ENCODE measurements around the gene ATP23.

Gene ATP23

GRCh38 chr12:57909056-57909455, 32.3 kb upstream of the ATP23 start:
- no peak for DNase-seq

- no peak for DNase-seq
These were observed 31.8 kb upstream of the ATP23 start for GRCh38 chr12:57909611-57910010.

GRCh38 chr12:57918147-57918546, 23.2 kb upstream of the ATP23 start:
- no peak for DNase-seq

- DNase-seq = no peak
These were observed 14.3 kb upstream of the ATP23 start for GRCh38 chr12:57927086-57927485.

GRCh38 chr12:57929092-57929830, 12.1 kb upstream of the ATP23 start:
- DNase-seq = no peak

GRCh38 chr12:57934819-57935218, 6.5 kb upstream of the ATP23 start:
- no peak for DNase-seq

GRCh38 chr12:57935331-57935730, 6.0 kb upstream of the ATP23 start:
- DNase-seq = no peak

GRCh38 chr12:57935839-57936512, 5.4 kb upstream of the ATP23 start:
- DNase-seq = peak; percentile 92

- DNase-seq = no peak
These were observed 4.9 kb upstream of the ATP23 start for GRCh38 chr12:57936513-57936883.

GRCh38 chr12:57939291-57939690, 2.1 kb upstream of the ATP23 start:
- no peak for DNase-seq

- DNase-seq = no peak
These were observed 1.1 kb upstream of the ATP23 start for GRCh38 chr12:57940052-57940914.

GRCh38 chr12:57940915-57941164, 527 bp upstream of the ATP23 start:
- DNase-seq = no peak

- no peak for DNase-seq
These were observed 2.2 kb downstream of the ATP23 start for GRCh38 chr12:57943438-57944080.

- DNase-seq = no peak
These were observed 3.1 kb downstream of the ATP23 start for GRCh38 chr12:57944313-57945023.

- no peak for DNase-seq
These were observed 11.4 kb downstream of the ATP23 start for GRCh38 chr12:57952766-57953165.

GRCh38 chr12:57954768-57955167, 13.4 kb downstream of the ATP23 start:
- no peak for DNase-seq

- no peak for DNase-seq
These were observed 16.8 kb downstream of the ATP23 start for GRCh38 chr12:57958061-57958657.

- no peak for DNase-seq
These were observed 23.1 kb downstream of the ATP23 start for GRCh38 chr12:57964421-57964820.

- no peak for DNase-seq
These were observed 24.4 kb downstream of the ATP23 start for GRCh38 chr12:57965766-57966165.

GRCh38 chr12:57966536-57966935, 25.2 kb downstream of the ATP23 start:
- DNase-seq = no peak

- peak; percentile 53 for DNase-seq
These were observed 41.9 kb downstream of the ATP23 start for GRCh38 chr12:57983146-57983857.

All from NCI-H2171 (cell line).